Measurements from ENCODE around the gene HSPB1.
"Not testable (repeated sequence)": the region's sequence is repeated elsewhere in the genome, so short reads cannot be mapped to it uniquely, and the experiment has no call there.

HSPB1 gene

DNA sequence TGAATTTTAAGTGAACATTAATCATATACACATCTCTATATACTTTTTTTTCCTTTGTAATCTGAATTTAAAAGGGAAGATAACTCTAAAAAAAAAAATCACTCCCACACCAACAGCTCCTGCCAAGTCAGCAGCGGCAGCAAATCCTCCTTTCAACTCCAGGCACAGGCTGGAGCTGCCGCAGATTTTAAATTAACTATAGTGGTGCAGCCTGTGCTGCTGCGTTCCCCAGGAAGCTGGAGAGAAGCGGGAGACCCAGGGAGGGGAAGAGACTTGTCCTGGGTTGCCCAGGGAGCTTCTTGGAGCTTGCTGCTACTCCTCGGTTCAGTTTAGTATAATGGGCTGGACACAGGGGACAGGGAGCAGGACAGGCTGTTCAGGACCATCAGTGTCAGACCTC lies 32.6 kb upstream of the HSPB1 start:
- no peak for DNase-seq
- H3K36me3 ChIP-seq (ENCODE audit: control insufficient read depth in 1 of 2, insufficient read depth in 2 of 2, low read length in 2 of 2): no peaks in the 10 kb centered on the region
- H2BK5ac ChIP-seq (ENCODE audit: low read depth, low read length, poor library complexity): no peak overlapping the region
- H2AK5ac ChIP-seq (ENCODE audit: low read length): no peak overlapping the region
- no peak overlapping the region for H2BK12ac ChIP-seq (ENCODE audit: low read length)
- WGBS (ENCODE audit: extremely low coverage, insufficient coverage, insufficient read length): no CpG with 5 or more reads among the region's 5 CpGs
- H3K4ac ChIP-seq (ENCODE audit: low read depth, low read length): no peak overlapping the region
- H3K79me2 ChIP-seq (ENCODE audit: control insufficient read depth, insufficient read depth, low read length, poor library complexity): no peaks in the 10 kb centered on the region
- H3K9ac ChIP-seq (ENCODE audit: low read length): no peak overlapping the region
- no peak overlapping the region for H3K4me2 ChIP-seq (ENCODE audit: low read length)
- peaks cover 0 to 4% of the 10 kb centered on the region in 2 experiments for H3K4me1 ChIP-seq (ENCODE audit: control insufficient read depth in 1 of 2, insufficient read depth in 2 of 2, low read length in 2 of 2)
- no peaks in the 10 kb centered on the region for H3K79me1 ChIP-seq (ENCODE audit: low read length)
- H3K14ac ChIP-seq (ENCODE audit: low read length): no peak overlapping the region
- no peak overlapping the region for H2BK120ac ChIP-seq (ENCODE audit: insufficient read depth, low read length, poor library complexity)
- H4K8ac ChIP-seq (ENCODE audit: low read depth, low read length): no peak overlapping the region
- no peak overlapping the region for H2AFZ ChIP-seq (ENCODE audit: insufficient read depth, low read length, poor library complexity)
- peaks cover 19% of the 10 kb centered on the region for H3K27me3 ChIP-seq (ENCODE audit: insufficient read depth, low read length)
- H3K9me3 ChIP-seq (ENCODE audit: insufficient read depth, low read depth, low read length): peaks cover 4% of the 10 kb centered on the region
- H4K91ac ChIP-seq (ENCODE audit: low read depth, low read length): no peak overlapping the region
- no peak overlapping the region for H3K18ac ChIP-seq (ENCODE audit: low read length)
- no peak overlapping the region for H3K23ac ChIP-seq (ENCODE audit: low read length)
- H3K4me3 ChIP-seq (ENCODE audit: low read depth, low read length): no peak overlapping the region
- no peak overlapping the region for H4K12ac ChIP-seq (ENCODE audit: low read depth, low read length)
- H3K27ac ChIP-seq (ENCODE audit: low read depth, low read length): no peak overlapping the region

DNA sequence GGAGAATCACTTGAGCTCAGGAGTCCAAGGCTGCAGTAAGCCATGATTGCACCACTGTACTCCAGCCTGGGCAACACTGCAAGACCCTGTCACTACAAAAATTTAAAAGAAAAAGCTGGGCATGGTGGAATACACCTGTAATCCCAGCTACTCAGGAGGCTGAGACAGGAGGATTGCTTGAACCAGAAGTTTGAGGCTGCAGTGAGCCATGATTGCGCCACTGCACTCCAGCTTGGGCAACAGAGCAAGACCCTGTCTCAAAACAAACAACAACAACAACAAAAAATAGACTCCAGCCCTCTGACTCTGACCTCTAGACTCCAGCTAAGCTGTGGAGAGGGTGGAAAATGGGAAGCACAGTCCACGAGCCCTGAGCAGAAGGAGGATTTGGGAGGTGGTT lies 31.1 kb upstream of the HSPB1 start:
- no CpG with 5 or more reads among the region's 2 CpGs for WGBS (ENCODE audit: extremely low coverage, insufficient coverage, insufficient read length)
- not testable (repeated sequence) for H3K23ac ChIP-seq (ENCODE audit: low read length); H3K27ac ChIP-seq (ENCODE audit: low read depth, low read length)

DNA sequence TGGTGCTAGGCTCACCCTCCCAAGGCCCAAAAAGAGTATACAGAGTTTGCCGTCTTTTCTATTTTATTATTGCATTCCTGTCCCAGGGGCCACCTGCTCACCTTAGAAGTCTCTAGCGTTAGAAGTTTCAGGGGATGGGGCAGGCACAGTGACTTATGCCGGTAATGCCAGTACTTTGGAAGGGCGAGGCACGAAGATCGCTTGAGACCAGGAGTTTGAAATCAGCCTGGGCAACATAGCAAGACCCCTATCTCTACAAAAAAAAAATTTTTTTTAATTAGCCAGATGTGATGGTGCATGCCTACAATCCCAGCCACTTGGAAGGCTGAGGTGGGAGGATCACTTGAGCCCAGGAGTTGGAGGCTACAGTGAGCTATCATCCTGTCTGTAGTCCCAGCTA lies 30.3 kb upstream of the HSPB1 start:
- H3K79me1 ChIP-seq (ENCODE audit: low read length): no peaks in the 10 kb centered on the region
- no peak overlapping the region for H4K8ac ChIP-seq (ENCODE audit: low read depth, low read length)
- H3K18ac ChIP-seq (ENCODE audit: low read length): no peak overlapping the region
- H3K23ac ChIP-seq (ENCODE audit: low read length): no peak overlapping the region
- H2AFZ ChIP-seq (ENCODE audit: insufficient read depth, low read length, poor library complexity): no peak overlapping the region
- no peak overlapping the region for H2BK120ac ChIP-seq (ENCODE audit: insufficient read depth, low read length, poor library complexity)
- H3K27me3 ChIP-seq (ENCODE audit: insufficient read depth, low read length): peaks cover 12% of the 10 kb centered on the region
- no peak overlapping the region for H3K4me3 ChIP-seq (ENCODE audit: low read depth, low read length)
- H2AK5ac ChIP-seq (ENCODE audit: low read length): no peak overlapping the region
- H3K4ac ChIP-seq (ENCODE audit: low read depth, low read length): no peak overlapping the region
- H3K4me2 ChIP-seq (ENCODE audit: low read length): no peak overlapping the region
- H4K91ac ChIP-seq (ENCODE audit: low read depth, low read length): no peak overlapping the region
- H3K27ac ChIP-seq (ENCODE audit: low read depth, low read length): no peak overlapping the region
- no peak overlapping the region for H3K14ac ChIP-seq (ENCODE audit: low read length)
- H3K9me3 ChIP-seq (ENCODE audit: insufficient read depth, low read depth, low read length): peaks cover 2% of the 10 kb centered on the region
- H2BK12ac ChIP-seq (ENCODE audit: low read length): no peak overlapping the region
- H3K9ac ChIP-seq (ENCODE audit: low read length): no peak overlapping the region
- no peaks in the 10 kb centered on the region for H3K36me3 ChIP-seq (ENCODE audit: control insufficient read depth in 1 of 2, insufficient read depth in 2 of 2, low read length in 2 of 2)
- H3K4me1 ChIP-seq (ENCODE audit: control insufficient read depth in 1 of 2, insufficient read depth in 2 of 2, low read length in 2 of 2): peaks cover 0 to 1% of the 10 kb centered on the region in 2 experiments
- H4K12ac ChIP-seq (ENCODE audit: low read depth, low read length): no peak overlapping the region
- no peak for DNase-seq
- H3K79me2 ChIP-seq (ENCODE audit: control insufficient read depth, insufficient read depth, low read length, poor library complexity): no peaks in the 10 kb centered on the region
- WGBS (ENCODE audit: extremely low coverage, insufficient coverage, insufficient read length): no CpG with 5 or more reads among the region's 6 CpGs
- no peak overlapping the region for H2BK5ac ChIP-seq (ENCODE audit: low read depth, low read length, poor library complexity)

More for the DNA sequence above, 31.1 kb upstream of the HSPB1 start:
- not testable (repeated sequence) for H2BK5ac ChIP-seq (ENCODE audit: low read depth, low read length, poor library complexity); H4K12ac ChIP-seq (ENCODE audit: low read depth, low read length); H3K4me2 ChIP-seq (ENCODE audit: low read length); H2AFZ ChIP-seq (ENCODE audit: insufficient read depth, low read length, poor library complexity); H3K9me3 ChIP-seq (ENCODE audit: insufficient read depth, low read depth, low read length); H3K9ac ChIP-seq (ENCODE audit: low read length); H3K4ac ChIP-seq (ENCODE audit: low read depth, low read length); H3K79me1 ChIP-seq (ENCODE audit: low read length); H4K8ac ChIP-seq (ENCODE audit: low read depth, low read length); H4K91ac ChIP-seq (ENCODE audit: low read depth, low read length); H3K79me2 ChIP-seq (ENCODE audit: control insufficient read depth, insufficient read depth, low read length, poor library complexity); H2BK120ac ChIP-seq (ENCODE audit: insufficient read depth, low read length, poor library complexity); H3K18ac ChIP-seq (ENCODE audit: low read length); H3K14ac ChIP-seq (ENCODE audit: low read length); DNase-seq; H2BK12ac ChIP-seq (ENCODE audit: low read length); H2AK5ac ChIP-seq (ENCODE audit: low read length); H3K4me1 ChIP-seq (ENCODE audit: control insufficient read depth in 1 of 2, insufficient read depth in 2 of 2, low read length in 2 of 2); H3K4me3 ChIP-seq (ENCODE audit: low read depth, low read length); H3K36me3 ChIP-seq (ENCODE audit: control insufficient read depth in 1 of 2, insufficient read depth in 2 of 2, low read length in 2 of 2)
- peaks cover 19% of the 10 kb centered on the region for H3K27me3 ChIP-seq (ENCODE audit: insufficient read depth, low read length)

DNA sequence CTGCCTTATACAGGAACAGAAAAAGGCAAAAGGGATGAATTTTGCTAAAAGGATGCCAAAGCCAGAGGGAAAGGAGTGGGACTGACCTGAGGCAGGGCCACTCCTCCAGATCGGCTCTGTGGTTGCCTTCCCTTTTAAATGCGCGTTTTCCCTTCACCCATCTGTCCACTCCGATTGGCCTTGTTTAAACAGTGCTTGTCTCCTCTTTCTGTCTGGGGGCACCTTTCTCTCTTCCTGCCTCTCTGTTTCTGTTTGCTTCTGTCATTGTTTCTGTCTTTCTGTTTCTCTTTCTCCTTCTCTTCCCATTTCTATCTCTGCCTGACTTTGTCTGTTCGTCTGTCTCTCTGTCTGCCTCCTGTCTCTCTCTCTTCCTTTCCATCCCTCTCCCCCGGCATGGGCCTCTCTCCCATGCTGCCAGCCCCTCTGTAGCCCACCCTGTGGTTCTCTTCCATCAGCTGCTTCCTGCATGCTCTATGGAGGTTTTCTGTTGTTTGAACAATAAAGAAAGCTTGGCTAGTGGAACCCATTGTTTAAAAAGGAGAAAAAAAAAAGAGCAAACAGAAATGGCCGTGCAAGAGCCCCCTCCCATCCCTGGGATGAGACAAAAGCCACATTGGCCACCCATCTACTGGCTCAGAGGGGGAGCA lies 29.5 kb upstream of the HSPB1 start:
- Histone ChIP-seq H2AFZ (ENCODE audit: insufficient read depth, low read length, poor library complexity) (no peak overlapping the region), H4K12ac (ENCODE audit: low read depth, low read length) (no peak overlapping the region), H2BK120ac (ENCODE audit: insufficient read depth, low read length, poor library complexity) (no peak overlapping the region), H3K14ac (ENCODE audit: low read length) (no peak overlapping the region), H3K9me3 (ENCODE audit: insufficient read depth, low read depth, low read length) (no peaks in the 10 kb centered on the region), H3K9ac (ENCODE audit: low read length) (no peak overlapping the region), H3K23ac (ENCODE audit: low read length) (no peak overlapping the region), H3K27me3 (ENCODE audit: insufficient read depth, low read length) (peaks cover 7% of the 10 kb centered on the region), H2BK12ac (ENCODE audit: low read length) (no peak overlapping the region), H3K79me2 (ENCODE audit: control insufficient read depth, insufficient read depth, low read length, poor library complexity) (no peaks in the 10 kb centered on the region), H2AK5ac (ENCODE audit: low read length) (no peak overlapping the region), H4K8ac (ENCODE audit: low read depth, low read length) (no peak overlapping the region), H2BK5ac (ENCODE audit: low read depth, low read length, poor library complexity) (no peak overlapping the region), H4K91ac (ENCODE audit: low read depth, low read length) (no peak overlapping the region), H3K4me1 (ENCODE audit: control insufficient read depth in 1 of 2, insufficient read depth in 2 of 2, low read length in 2 of 2) (no peaks in the 10 kb centered on the region), H3K4me2 (ENCODE audit: low read length) (no peak overlapping the region), H3K27ac (ENCODE audit: low read depth, low read length) (no peak overlapping the region), H3K4ac (ENCODE audit: low read depth, low read length) (no peak overlapping the region), H3K79me1 (ENCODE audit: low read length) (no peaks in the 10 kb centered on the region), H3K36me3 (ENCODE audit: control insufficient read depth in 1 of 2, insufficient read depth in 2 of 2, low read length in 2 of 2) (no peaks in the 10 kb centered on the region), H3K4me3 (ENCODE audit: low read depth, low read length) (no peak overlapping the region), H3K18ac (ENCODE audit: low read length) (no peak overlapping the region)
- no CpG with 5 or more reads among the region's 7 CpGs for WGBS (ENCODE audit: extremely low coverage, insufficient coverage, insufficient read length)
- no peak for DNase-seq

Measured in trophoblast cell (in vitro differentiated cells and primary cell).